ENCODE data around the gene TRIM54. TPM values are rescaled to one million over a fixed set of nuclear protein-coding genes. Genes with fewer than 3 reads are reported as not detected.

Gene TRIM54
- total and polyA plus RNA-seq, 5 donors from 2014 or later, result 0.10 TPM; not detected in 4

- no peaks in the 10 kb centered on the region for H3K36me3 Mint-ChIP-seq
These were observed 32.2 kb upstream of the TRIM54 start for GRCh38 chr2:27249891-27250651.

DNA sequence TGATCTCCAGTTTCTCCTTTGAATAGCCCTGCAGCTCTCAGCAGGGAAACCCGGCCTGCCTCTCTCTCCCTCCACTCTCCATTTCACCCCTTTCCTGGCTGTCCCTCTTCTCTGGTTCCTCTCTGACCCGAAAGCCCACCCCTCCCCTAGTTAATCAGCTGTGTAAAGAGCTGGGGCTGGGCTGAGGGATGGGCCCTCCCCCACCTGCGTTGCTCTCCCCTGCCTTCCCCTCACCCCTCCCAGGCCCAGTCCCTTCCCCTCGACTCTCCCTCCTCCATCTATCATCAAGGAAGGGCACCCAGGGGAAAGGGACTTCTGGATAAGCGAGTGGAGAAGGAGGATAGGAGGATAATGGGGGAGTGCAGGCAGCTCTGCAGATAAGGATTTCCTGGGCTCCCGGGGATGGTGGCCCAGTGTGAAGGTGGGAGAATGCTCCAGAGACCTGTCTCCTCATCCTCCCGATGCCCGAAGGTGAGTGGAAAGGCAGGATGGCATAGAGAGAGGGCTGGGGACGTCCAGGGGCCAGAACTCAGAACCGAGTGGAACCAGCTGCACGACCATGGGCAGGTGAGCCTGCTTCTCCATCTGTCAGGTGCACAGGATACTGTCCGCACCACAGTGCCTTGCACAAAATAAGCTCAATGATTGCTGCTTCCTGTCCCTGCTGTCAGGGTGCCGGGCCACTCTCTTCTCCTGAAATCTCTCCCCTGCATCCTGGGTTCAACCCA lies 31.4 kb upstream of the TRIM54 start:
- Mint-ChIP-seq H3K4me3 (no peak overlapping the region), H3K9me3 (no peaks in the 10 kb centered on the region), H3K4me1 (no peaks in the 10 kb centered on the region), H3K27ac (no peak overlapping the region), H3K36me3 (no peaks in the 10 kb centered on the region), H3K27me3 (peaks cover 31% of the 10 kb centered on the region)
- ATAC-seq (ENCODE audit: low read depth in 2 of 2) (no peak), DNase-seq (no peak)
- Histone ChIP-seq H3K27me3 (ENCODE audit: control insufficient read depth, insufficient read depth, low read length) (peaks cover under 1% of the 10 kb centered on the region), H3K9me3 (ENCODE audit: control insufficient read depth in 2 of 2, low read length in 2 of 2) (no peaks in the 10 kb centered on the region), H3K4me1 (ENCODE audit: control insufficient read depth, insufficient read depth, low read length, poor library complexity, severe bottlenecking) (peaks cover 7% of the 10 kb centered on the region), H3K4me3 (ENCODE audit: low read depth, low read length) (no peak overlapping the region), H3K27ac (ENCODE audit: insufficient read depth, low read length, poor library complexity, severe bottlenecking) (no peak overlapping the region), H3K36me3 (ENCODE audit: control insufficient read depth, insufficient read depth, low read length) (no peaks in the 10 kb centered on the region)

More at GRCh38 chr2:27249891-27250651, 32.2 kb upstream of the TRIM54 start:
- Mint-ChIP-seq H3K27ac (no peak overlapping the region), H3K4me1 (no peaks in the 10 kb centered on the region), H3K4me3 (no peak overlapping the region), H3K9me3 (no peaks in the 10 kb centered on the region), H3K27me3 (peaks cover 27% of the 10 kb centered on the region)
- H3K27ac ChIP-seq (ENCODE audit: insufficient read depth, low read length, poor library complexity, severe bottlenecking), result no peak overlapping the region
- no peaks in the 10 kb centered on the region for H3K9me3 ChIP-seq (ENCODE audit: control insufficient read depth in 2 of 2, low read length in 2 of 2)
- DNase-seq (peak in 1 of 3 donors; percentile 51), ATAC-seq (ENCODE audit: low read depth in 2 of 2) (peak; percentile 37 to 46)
- H3K27me3 ChIP-seq (ENCODE audit: control insufficient read depth, insufficient read depth, low read length), result no peaks in the 10 kb centered on the region
- H3K4me1 ChIP-seq (ENCODE audit: control insufficient read depth, insufficient read depth, low read length, poor library complexity, severe bottlenecking), result peaks cover 7% of the 10 kb centered on the region
- H3K4me3 ChIP-seq (ENCODE audit: low read depth, low read length), result no peak overlapping the region
- H3K36me3 ChIP-seq (ENCODE audit: control insufficient read depth, insufficient read depth, low read length), result no peaks in the 10 kb centered on the region

DNA sequence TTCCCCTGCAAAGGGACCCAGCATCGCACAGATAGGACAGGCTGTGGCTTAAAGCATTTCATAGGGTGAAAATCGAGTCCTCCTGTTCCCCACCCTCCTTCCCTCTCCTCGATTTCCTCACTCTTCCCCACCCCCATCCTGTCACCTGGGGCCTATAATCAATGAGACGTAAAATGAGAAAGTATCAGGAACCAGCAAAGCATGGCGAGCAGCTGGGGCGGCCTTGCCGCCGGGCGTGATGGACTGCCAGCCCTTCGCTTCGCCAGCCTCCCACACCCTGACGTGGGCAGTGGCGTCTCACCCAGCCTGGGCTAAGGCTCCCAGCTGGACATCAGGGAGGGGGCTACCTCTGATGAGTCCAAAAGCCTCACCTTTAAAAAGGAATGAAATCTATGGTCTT lies 30.5 kb upstream of the TRIM54 start:
- H3K27me3 Mint-ChIP-seq, result peaks cover 35% of the 10 kb centered on the region
- peaks cover 0 to 2% (median 0%) of the 10 kb centered on the region in 7 donors for H3K9me3 Mint-ChIP-seq
- Histone ChIP-seq H3K27ac (ENCODE audit: insufficient read depth, low read length, poor library complexity, severe bottlenecking) (no peak overlapping the region), H3K4me3 (ENCODE audit: low read depth, low read length) (no peak overlapping the region), H3K36me3 (ENCODE audit: control insufficient read depth, insufficient read depth, low read length) (no peaks in the 10 kb centered on the region), H3K27me3 (ENCODE audit: control insufficient read depth, insufficient read depth, low read length) (peaks cover 4% of the 10 kb centered on the region), H3K4me1 (ENCODE audit: control insufficient read depth, insufficient read depth, low read length, poor library complexity, severe bottlenecking) (peaks cover 7% of the 10 kb centered on the region), H3K9me3 (ENCODE audit: control insufficient read depth in 2 of 2, low read length in 2 of 2) (no peaks in the 10 kb centered on the region)
- no peaks in the 10 kb centered on the region for H3K4me1 Mint-ChIP-seq
- DNase-seq (no peak), ATAC-seq (ENCODE audit: low read depth in 2 of 2) (no peak)
- no peaks in the 10 kb centered on the region for H3K36me3 Mint-ChIP-seq
- H3K27ac Mint-ChIP-seq, result no peak overlapping the region
- no peak overlapping the region for H3K4me3 Mint-ChIP-seq

DNA sequence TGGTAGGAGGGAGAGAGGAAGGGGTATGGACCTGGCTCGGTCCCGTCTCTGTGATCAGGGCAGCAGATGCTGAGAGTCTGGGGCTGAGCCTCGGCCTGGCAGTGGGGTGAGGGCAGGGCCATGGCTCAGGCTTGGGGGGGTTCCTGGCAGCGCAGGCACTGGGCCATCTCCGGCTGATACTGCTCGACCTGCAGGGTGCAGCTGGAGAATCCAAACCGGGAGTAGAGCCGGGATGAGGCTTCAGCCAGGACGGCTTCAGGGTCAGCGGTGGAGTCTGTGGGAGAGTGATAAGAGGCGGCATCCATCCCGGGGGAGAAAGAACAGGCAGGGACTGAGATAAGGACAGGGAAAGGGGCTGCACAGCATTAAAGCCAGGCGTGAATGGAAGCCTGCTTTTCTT lies 27.0 kb upstream of the TRIM54 start:
- Histone ChIP-seq H3K36me3 (ENCODE audit: control insufficient read depth, insufficient read depth, low read length) (no peaks in the 10 kb centered on the region), H3K27ac (ENCODE audit: insufficient read depth, low read length, poor library complexity, severe bottlenecking) (no peak overlapping the region), H3K4me3 (ENCODE audit: low read depth, low read length) (no peak overlapping the region), H3K9me3 (ENCODE audit: control insufficient read depth in 2 of 2, low read length in 2 of 2) (no peaks in the 10 kb centered on the region), H3K4me1 (ENCODE audit: control insufficient read depth, insufficient read depth, low read length, poor library complexity, severe bottlenecking) (peaks cover 4% of the 10 kb centered on the region), H3K27me3 (ENCODE audit: control insufficient read depth, insufficient read depth, low read length) (peaks cover 7% of the 10 kb centered on the region)
- no peak for DNase-seq
- Mint-ChIP-seq H3K4me3 (no peak overlapping the region), H3K4me1 (no peaks in the 10 kb centered on the region), H3K36me3 (no peaks in the 10 kb centered on the region), H3K27ac (no peak overlapping the region), H3K9me3 (peaks cover 0 to 3% (median 0%) of the 10 kb centered on the region in 7 donors), H3K27me3 (peaks cover 51% of the 10 kb centered on the region)
- ATAC-seq (ENCODE audit: low read depth in 2 of 2), result no peak

DNA sequence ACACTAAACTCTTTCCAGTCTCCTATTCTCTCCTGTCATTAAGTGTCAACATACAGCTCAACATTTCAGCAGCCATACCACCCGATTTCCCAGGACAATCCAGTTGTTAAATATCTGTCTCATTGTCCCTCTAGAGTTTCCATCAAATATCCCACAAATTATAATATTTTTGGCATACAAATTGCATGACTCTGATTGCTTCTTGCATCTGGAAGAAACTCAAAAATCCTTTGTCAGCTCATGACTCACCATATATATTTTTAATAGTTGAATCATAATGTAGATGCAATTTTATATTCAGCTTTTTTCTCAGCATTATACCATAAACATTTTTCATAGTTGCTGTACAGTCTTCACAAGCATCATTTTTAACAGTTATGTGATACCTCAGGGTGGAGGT lies 26.6 kb upstream of the TRIM54 start:
- Histone ChIP-seq H3K36me3 (ENCODE audit: control insufficient read depth, insufficient read depth, low read length) (no peaks in the 10 kb centered on the region), H3K27ac (ENCODE audit: insufficient read depth, low read length, poor library complexity, severe bottlenecking) (no peak overlapping the region), H3K27me3 (ENCODE audit: control insufficient read depth, insufficient read depth, low read length) (peaks cover 10% of the 10 kb centered on the region), H3K4me1 (ENCODE audit: control insufficient read depth, insufficient read depth, low read length, poor library complexity, severe bottlenecking) (no peaks in the 10 kb centered on the region), H3K9me3 (ENCODE audit: control insufficient read depth in 2 of 2, low read length in 2 of 2) (no peaks in the 10 kb centered on the region), H3K4me3 (ENCODE audit: low read depth, low read length) (no peak overlapping the region)
- Mint-ChIP-seq H3K27me3 (peaks cover 56% of the 10 kb centered on the region), H3K27ac (no peak overlapping the region), H3K36me3 (no peaks in the 10 kb centered on the region), H3K4me1 (peaks cover 0 to 2% (median 0%) of the 10 kb centered on the region in 4 donors), H3K4me3 (no peak overlapping the region), H3K9me3 (peaks cover 0 to 3% (median 0%) of the 10 kb centered on the region in 7 donors)
- DNase-seq (no peak), ATAC-seq (ENCODE audit: low read depth in 2 of 2) (no peak)

- no peak overlapping the region for H3K4me3 Mint-ChIP-seq
- no peaks in the 10 kb centered on the region for H3K36me3 ChIP-seq (ENCODE audit: control insufficient read depth, insufficient read depth, low read length)
- peaks cover 0 to 14% (median under 1%) of the 10 kb centered on the region in 4 donors for H3K4me1 Mint-ChIP-seq
- peaks cover 61% of the 10 kb centered on the region for H3K27me3 Mint-ChIP-seq
- ATAC-seq (ENCODE audit: low read depth in 2 of 2) (no peak), DNase-seq (no peak)
- peaks cover 0 to 3% (median 0%) of the 10 kb centered on the region in 7 donors for H3K9me3 Mint-ChIP-seq
- peaks cover 5% of the 10 kb centered on the region for H3K4me1 ChIP-seq (ENCODE audit: control insufficient read depth, insufficient read depth, low read length, poor library complexity, severe bottlenecking)
- H3K27ac ChIP-seq (ENCODE audit: insufficient read depth, low read length, poor library complexity, severe bottlenecking), result no peak overlapping the region
- H3K36me3 Mint-ChIP-seq, result no peaks in the 10 kb centered on the region
- no peak overlapping the region for H3K4me3 ChIP-seq (ENCODE audit: low read depth, low read length)
- H3K27me3 ChIP-seq (ENCODE audit: control insufficient read depth, insufficient read depth, low read length), result peaks cover 18% of the 10 kb centered on the region
- no peaks in the 10 kb centered on the region for H3K9me3 ChIP-seq (ENCODE audit: control insufficient read depth in 2 of 2, low read length in 2 of 2)
- H3K27ac Mint-ChIP-seq, result no peak overlapping the region
These were observed 25.3 kb upstream of the TRIM54 start for GRCh38 chr2:27256855-27257454.

- H3K27me3 Mint-ChIP-seq, result peaks cover 61% of the 10 kb centered on the region
These were observed 24.2 kb upstream of the TRIM54 start for GRCh38 chr2:27258051-27258450.

More at GRCh38 chr2:27258051-27258450, 24.2 kb upstream of the TRIM54 start:
- H3K4me1 Mint-ChIP-seq, result peaks cover 0 to 15% (median 1%) of the 10 kb centered on the region in 4 donors
- H3K36me3 Mint-ChIP-seq, result no peaks in the 10 kb centered on the region
- Histone ChIP-seq H3K4me1 (ENCODE audit: control insufficient read depth, insufficient read depth, low read length, poor library complexity, severe bottlenecking) (peaks cover 15% of the 10 kb centered on the region), H3K27me3 (ENCODE audit: control insufficient read depth, insufficient read depth, low read length) (peaks cover 18% of the 10 kb centered on the region), H3K36me3 (ENCODE audit: control insufficient read depth, insufficient read depth, low read length) (no peaks in the 10 kb centered on the region), H3K9me3 (ENCODE audit: control insufficient read depth in 2 of 2, low read length in 2 of 2) (no peaks in the 10 kb centered on the region), H3K4me3 (ENCODE audit: low read depth, low read length) (no peak overlapping the region), H3K27ac (ENCODE audit: insufficient read depth, low read length, poor library complexity, severe bottlenecking) (no peak overlapping the region)
- no peak overlapping the region for H3K4me3 Mint-ChIP-seq
- ATAC-seq (ENCODE audit: low read depth in 2 of 2) (no peak), DNase-seq (no peak)
- H3K9me3 Mint-ChIP-seq, result peaks cover 0 to 3% (median 0%) of the 10 kb centered on the region in 7 donors
- H3K27ac Mint-ChIP-seq, result peak overlapping the region in 1 of 3 donors; percentile 44
